ENCODE results near the gene KIF1B.
"Not testable (repeated sequence)": the region's sequence is repeated elsewhere in the genome, so short reads cannot be mapped to it uniquely, and the experiment has no call there.

The KIF1B gene

DNA sequence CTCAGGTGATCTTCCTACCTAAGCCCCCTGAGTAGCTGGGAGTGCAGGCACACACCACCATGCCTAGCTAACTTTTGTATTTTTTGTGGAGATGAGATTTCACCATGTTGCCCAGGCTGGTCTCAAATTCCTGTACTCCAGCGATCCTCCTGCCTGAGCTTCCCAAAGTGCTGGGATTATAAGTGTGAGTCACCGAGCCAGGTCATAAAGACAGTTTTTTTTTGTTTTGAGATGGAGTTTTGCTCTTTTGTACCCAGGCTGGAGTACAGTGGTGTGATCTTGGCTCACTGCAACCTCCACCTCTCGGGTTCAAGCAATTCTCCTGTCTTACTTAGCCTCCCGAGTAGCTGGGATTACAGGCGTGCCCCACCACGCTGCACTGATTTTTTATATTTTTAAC lies 42.1 kb downstream of the KIF1B start:
- peak; percentile 43 for DNase-seq (ENCODE audit: low read depth)
- TF ChIP-seq, protein P1, sequence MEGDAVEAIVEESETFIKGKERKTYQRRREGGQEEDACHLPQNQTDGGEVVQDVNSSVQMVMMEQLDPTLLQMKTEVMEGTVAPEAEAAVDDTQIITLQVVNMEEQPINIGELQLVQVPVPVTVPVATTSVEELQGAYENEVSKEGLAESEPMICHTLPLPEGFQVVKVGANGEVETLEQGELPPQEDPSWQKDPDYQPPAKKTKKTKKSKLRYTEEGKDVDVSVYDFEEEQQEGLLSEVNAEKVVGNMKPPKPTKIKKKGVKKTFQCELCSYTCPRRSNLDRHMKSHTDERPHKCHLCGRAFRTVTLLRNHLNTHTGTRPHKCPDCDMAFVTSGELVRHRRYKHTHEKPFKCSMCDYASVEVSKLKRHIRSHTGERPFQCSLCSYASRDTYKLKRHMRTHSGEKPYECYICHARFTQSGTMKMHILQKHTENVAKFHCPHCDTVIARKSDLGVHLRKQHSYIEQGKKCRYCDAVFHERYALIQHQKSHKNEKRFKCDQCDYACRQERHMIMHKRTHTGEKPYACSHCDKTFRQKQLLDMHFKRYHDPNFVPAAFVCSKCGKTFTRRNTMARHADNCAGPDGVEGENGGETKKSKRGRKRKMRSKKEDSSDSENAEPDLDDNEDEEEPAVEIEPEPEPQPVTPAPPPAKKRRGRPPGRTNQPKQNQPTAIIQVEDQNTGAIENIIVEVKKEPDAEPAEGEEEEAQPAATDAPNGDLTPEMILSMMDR (IDR thresholded peaks at IDR 0.05; ENCODE audit: low read length, missing control alignments) = no peak
- no peak overlapping the region for H3K4me3 ChIP-seq (replicated peaks; ENCODE audit: low read depth, low read length)

DNA sequence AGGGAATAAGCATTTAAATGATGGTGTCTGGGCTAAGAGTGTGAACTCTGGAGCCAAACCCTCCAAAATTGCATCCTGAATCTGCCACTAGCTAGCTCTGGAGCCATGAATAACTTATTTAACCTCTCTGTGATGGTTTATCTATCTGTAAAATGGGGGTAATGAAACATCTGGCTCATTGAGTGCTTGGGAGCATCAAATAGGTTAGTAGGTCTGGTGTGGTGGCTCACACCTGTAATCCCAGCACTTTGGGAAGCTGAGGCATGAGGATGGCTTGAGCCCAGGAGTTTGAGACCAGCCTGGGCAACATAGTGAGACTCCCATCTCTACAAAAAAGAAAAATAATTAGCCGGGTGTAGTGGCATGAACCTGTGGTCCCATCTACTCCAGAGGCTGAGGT lies 42.8 kb downstream of the KIF1B start:
- no peak for DNase-seq (ENCODE audit: low read depth)
- H3K4me3 ChIP-seq (replicated peaks; ENCODE audit: low read depth, low read length) = no peak overlapping the region
- TF ChIP-seq, protein P1 (IDR thresholded peaks at IDR 0.05; ENCODE audit: low read length, missing control alignments) = no peak

DNA sequence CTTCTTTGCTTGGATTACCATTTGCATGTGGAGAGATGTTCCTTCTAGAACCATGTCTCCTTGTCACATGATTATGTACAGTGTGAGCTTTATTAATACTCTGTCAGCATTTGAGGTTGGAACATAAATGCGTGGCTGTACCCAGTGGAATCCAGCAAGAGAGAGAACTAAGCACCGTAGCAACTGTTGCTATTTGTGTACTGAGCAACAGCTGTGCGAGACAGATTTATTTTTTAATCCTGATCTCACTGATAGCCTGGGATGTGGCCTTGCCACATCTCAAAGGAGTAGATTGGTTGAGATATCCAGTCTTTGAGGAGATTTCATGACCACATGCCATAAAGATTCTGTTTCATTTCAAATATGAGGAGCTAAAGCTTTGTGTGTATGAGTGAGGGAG lies 43.4 kb downstream of the KIF1B start:
- no peak overlapping the region for H3K4me3 ChIP-seq (replicated peaks; ENCODE audit: low read depth, low read length)
- DNase-seq (ENCODE audit: low read depth) = peak; percentile 81

DNA sequence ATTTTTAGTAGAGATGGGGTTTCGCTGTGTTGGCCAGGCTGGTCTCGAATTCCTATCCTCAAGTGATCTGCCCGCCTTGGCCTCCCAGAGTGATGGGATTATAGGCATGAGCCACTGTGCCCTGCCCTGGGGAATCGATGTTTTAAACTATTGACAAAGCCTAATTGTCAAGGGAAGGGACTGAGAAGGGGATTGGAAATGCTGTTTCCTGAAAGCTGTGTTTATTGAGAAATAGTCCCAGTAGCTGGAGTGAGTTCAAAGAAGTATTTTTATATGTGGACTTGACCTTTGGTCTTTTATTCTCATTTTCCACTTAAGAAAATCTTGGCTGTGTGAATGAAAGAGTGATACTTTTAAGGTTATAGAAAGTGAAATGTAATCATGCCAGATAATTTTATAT lies 47.5 kb downstream of the KIF1B start:
- peak; percentile 53 for DNase-seq (ENCODE audit: low read depth)
- TF ChIP-seq, protein P1 (IDR thresholded peaks at IDR 0.05; ENCODE audit: low read length, missing control alignments) = no peak
- H3K4me3 ChIP-seq (replicated peaks; ENCODE audit: low read depth, low read length) = no peak overlapping the region

More for the DNA sequence above, 43.4 kb downstream of the KIF1B start:
- TF ChIP-seq, protein P1 (IDR thresholded peaks at IDR 0.05; ENCODE audit: low read length, missing control alignments) = no peak

DNA sequence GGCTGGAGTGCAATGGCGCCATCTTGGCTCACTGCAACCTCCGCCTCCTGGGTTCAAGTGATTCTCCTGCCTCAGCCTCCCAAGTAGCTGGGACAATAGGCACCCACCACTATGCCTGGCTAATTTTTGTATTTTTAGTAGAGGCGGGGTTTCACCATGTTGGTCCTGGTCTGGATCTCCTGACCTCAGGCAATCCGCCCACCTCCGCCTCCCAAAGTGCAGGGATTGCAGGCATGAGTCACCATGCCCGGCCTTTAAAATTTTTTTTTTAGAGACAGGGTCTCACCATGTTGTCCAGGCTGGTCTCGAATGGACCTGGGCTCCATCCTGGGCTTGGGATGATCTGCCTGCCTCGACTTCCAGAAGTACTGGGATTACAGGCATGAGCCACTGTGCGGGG lies 49.2 kb downstream of the KIF1B start:
- not testable (repeated sequence) for DNase-seq (ENCODE audit: low read depth); H3K4me3 ChIP-seq (replicated peaks; ENCODE audit: low read depth, low read length)

DNA sequence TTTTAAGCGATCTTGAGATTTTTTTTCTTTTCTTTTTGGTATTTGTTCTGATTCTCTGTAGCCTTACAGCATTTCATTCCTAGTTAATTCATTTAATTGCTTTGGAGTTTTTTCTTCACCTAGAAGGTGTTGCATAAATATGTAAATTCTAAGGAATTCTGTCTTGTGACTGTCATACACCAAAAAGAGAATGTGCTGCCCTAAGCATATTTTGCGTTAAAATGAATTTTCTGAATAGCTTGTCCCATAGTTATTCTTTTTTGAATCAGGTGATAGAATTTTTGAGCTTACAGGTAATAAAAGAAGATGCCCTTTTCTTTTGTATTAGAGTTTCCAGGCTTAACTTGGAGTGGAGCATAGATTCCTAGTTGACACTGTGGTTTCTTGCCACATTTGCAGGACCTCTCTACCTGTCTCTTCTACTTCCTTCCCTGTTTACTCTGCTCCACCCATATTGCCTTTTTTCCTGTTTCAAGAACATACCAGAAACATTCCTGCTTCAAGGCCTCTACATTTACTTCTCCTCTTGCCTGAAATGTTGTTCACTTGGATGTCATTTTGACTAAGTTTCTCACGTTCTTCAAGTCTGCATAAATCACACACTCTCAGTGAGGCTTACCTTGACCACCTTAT lies 53.2 kb downstream of the KIF1B start:
- DNase-seq (ENCODE audit: low read depth) = no peak
- TF ChIP-seq, protein P1 (IDR thresholded peaks at IDR 0.05; ENCODE audit: low read length, missing control alignments) = no peak
- no peak overlapping the region for H3K4me3 ChIP-seq (replicated peaks; ENCODE audit: low read depth, low read length)

DNA sequence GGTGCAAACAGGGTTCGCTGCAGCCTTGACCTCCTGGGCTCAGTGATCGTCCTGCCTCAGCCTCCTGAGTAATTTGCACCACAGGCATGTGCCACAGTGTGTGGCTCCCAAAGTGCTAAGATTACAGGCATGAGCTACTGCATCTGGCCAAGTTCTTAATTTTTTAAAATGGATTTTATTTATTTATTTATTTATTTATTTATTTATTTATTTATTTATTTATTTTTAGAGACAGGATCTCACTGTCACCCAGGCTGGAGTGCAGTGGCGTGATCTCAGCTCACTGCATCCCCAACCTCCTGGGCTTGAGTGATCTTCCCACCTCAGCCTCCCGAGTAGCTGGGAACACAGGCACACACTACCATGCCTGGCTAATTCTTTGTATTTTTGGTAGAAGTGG lies 54.7 kb downstream of the KIF1B start:
- DNase-seq (ENCODE audit: low read depth) = no peak
- no peak overlapping the region for H3K4me3 ChIP-seq (replicated peaks; ENCODE audit: low read depth, low read length)
- TF ChIP-seq, protein P1 (IDR thresholded peaks at IDR 0.05; ENCODE audit: low read length, missing control alignments) = no peak

Measured in fibroblast of pulmonary artery (primary cell).